ENCODE results near the gene PPA2.

Gene PPA2

DNA sequence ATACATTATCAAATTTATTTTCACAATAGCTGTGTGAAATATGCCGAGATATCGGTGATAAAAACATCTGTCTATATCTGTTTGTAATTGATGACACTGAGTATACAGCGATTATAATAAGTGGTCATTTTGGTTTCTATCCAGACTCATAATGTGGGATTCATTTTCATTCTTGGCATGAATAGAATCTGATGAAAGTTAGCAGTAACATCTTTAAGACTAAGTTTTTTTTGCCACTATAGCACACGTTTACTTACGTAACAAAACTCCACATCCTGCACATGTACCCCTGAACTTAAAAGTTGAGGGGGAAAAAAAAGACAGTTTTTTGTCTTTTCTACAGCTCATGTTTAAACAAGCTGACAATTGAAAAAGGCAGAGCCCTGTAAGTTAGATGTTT lies 86.4 kb downstream of the PPA2 start:
- no peak for DNase-seq

GRCh38 chr4:105386012-105386411 lies 87.8 kb downstream of the PPA2 start:
- DNase-seq = no peak

- no peak for DNase-seq
Observed at GRCh38 chr4:105374071-105374470, 99.8 kb downstream of the PPA2 start.

DNA sequence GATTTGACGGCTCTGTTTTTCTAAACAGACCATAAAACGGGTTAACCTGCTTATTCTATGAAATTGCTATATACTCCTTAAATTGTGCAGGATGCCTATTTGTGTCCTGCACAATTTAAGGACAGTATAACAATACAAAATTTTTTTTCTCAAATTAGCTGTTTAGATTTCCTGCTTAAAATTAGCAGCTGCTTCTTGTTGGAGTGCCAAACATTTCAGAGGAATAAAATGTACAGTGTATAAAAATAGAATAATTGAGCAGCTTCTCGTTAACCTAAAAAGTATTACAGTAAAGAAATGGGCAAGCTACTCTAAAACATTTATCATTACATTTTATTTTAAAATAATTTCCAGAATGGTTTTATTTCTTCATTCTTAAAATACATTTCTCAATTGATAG lies 100.5 kb downstream of the PPA2 start:
- DNase-seq = no peak

DNA sequence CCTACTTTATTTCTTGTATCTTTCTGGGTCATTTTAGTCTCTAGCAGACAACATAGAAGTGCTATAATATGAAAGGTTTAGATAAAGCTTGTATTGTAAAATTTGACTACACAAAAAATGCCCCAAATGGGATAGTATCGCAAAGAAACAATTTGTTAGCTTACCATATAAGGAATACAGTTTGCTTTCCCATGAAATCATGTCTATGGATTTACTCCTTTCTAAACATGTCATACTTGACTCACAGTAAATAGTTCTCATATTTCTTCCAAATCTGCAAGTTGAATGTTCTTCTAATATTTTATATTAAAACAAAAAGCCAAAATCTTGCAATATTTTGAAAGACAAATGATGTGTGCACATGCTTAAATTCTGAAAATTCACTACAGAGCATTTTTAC lies 103.9 kb downstream of the PPA2 start:
- no peak for DNase-seq

DNA sequence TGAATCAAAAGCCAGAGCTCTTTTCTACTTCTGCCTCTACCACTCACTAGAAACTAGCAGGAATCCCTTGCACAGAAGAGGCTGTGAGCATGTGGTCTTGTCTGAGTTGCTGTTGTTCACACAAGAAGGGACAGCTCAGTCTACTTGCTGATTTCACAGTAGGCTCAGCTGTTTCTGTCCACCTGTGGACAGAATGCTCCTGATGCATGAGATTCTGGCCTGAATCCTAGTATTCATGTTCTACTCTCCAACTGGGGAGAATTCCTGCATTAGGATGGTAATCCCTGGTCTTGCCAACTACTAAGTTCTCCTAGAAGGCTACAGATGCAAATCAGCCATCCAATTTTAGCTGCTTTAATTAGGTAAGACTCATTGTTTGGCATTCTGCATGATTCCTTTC lies 112.8 kb downstream of the PPA2 start:
- no peak for DNase-seq

GRCh38 chr4:105357258-105357980 lies 116.4 kb downstream of the PPA2 start:
- no peak for DNase-seq

- no peak for DNase-seq
Observed at GRCh38 chr4:105356194-105356593, 117.7 kb downstream of the PPA2 start.

DNA sequence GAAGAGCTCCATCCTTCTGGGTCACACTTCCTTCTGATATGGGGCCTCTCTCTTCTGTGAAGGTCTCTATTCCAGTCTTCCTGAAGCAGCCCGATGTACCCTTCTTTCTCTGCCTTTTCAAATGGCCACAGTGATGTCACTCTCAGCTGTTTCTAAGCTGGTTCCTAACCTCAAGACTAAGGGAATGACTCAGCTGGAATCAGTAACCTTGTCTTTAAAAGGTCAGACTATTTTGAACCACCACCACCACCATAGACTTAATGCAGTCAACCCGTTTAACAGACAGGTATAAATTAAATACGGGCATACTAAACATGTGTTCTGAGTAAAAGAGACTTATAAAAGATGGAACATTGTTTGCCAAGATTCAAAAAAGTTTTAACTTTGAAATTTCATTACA lies 121.0 kb downstream of the PPA2 start:
- no peak for DNase-seq

DNA sequence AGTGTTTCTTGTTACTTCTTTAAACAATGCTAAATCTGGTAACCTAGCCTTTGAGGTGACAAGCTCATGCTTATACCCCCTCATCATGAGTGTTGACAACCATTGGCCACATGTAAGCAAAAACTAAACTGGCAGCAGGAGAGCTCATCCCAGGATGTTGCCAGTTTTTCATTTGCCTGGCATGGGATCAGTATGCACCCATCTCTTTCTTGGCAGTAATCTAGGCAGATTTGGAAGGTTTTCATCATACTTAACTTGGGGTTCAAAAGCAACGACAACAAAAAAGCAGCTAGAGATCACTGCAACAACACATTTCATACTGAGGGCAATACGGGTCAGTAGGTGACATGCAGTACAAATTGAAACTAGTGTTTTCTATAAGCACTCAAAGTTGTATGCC lies 122.0 kb downstream of the PPA2 start:
- DNase-seq = no peak

DNA sequence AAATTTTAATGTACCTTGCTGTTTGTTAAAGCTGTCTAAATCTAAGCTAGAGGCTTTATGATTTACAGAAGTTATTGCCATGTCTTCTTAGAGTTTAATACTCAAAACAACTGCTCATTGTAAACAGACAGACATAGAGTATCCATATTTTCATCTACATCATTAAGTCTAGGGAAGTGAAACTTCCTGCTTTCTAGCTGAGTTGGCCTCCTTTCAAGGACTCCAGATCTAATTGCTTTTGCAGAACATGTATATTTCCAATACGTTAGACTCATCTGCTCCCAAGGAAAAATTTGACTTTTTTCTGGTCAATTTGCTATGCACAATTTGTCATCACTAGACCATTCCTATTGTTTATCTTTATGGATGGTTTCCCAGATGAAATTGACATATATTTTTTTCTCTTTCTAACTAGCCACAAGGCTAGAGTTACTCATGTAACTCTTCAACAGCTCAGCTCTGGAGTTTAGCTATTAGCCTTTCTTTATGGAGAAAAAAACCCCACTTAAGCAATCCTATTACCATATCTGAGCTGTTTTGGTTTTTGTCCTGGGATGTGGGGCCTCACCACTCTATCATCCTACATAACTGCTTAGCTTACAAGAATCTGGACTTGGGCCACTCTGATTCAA lies 122.9 kb downstream of the PPA2 start:
- DNase-seq = no peak

GRCh38 chr4:105348719-105349118 lies 125.1 kb downstream of the PPA2 start:
- no peak for DNase-seq

DNA sequence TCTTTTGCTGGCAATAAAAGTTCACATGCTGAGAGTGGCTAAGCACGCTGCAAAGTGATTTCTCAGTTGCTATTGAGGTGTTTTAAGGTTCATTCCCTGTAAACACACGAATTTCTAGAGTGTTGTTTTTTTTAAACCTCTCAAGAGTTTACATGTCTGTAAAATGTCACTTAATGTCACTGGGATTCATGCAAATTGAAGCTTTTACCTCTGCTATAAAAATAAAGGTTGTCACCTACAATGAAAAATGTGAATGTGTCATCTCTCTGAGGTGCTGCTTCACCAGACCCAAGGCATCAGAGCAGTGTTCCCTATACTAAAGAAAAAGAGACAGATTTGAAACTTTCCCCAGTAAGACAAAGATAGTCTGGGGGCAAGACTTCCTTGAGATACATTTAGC lies 127.0 kb downstream of the PPA2 start:
- DNase-seq = no peak

GRCh38 chr4:105345838-105346237 lies 128.0 kb downstream of the PPA2 start:
- DNase-seq = no peak

DNA sequence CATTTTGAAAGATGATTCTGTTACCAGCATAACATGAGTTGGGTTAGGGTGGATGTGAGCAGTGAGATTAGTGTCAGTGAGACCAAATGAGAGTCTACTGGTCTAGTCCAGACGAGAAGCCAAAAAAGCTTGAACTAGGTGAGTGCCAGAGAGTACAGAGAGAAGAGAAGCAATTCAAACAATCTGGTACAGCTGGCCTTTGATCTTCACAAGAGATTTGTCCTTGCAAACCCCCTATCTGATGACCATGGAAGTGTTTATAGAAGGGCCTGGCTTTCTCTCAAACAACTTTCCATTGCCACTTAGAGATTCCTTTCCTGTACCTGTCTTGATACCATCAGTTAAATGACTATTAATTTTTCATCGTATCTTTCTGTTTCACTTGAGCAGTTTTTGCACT lies 128.5 kb downstream of the PPA2 start:
- DNase-seq = no peak

- no peak for DNase-seq
Observed at GRCh38 chr4:105344141-105344540, 129.7 kb downstream of the PPA2 start.

GRCh38 chr4:105343146-105343931 lies 130.5 kb downstream of the PPA2 start:
- no peak for DNase-seq

GRCh38 chr4:105329081-105329480 lies 144.8 kb downstream of the PPA2 start:
- DNase-seq = no peak

DNA sequence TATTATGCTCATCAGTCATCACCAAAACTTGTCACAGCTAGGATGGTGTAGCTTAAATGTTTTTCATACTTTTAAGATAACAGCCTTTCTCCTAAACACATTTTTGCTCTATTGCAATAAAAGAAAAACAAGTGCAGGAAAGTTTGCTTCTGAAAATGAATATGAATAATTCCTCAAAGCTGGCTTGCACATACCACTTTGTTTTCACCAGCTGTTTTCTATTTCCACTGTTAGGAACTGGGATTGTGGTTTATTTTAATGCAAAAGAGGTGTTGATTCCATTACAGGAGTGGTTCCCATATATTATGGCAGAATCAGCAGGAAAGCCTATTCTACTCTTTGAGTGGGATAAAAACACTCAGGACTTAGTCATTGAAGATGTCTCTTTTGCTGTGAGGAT lies 145.9 kb downstream of the PPA2 start:
- DNase-seq = no peak

- no peak for DNase-seq
Observed at GRCh38 chr4:105327222-105327621, 146.6 kb downstream of the PPA2 start.
